ENCODE results near the gene TRAF2. TPM values are rescaled to one million over a fixed set of nuclear protein-coding genes. Genes with fewer than 3 reads are reported as not detected.

The TRAF2 gene
- total and polyA plus RNA-seq, 2 of the 4 experiments (the other 2 are of a cell fraction): 6.6 to 12.0 TPM

DNA sequence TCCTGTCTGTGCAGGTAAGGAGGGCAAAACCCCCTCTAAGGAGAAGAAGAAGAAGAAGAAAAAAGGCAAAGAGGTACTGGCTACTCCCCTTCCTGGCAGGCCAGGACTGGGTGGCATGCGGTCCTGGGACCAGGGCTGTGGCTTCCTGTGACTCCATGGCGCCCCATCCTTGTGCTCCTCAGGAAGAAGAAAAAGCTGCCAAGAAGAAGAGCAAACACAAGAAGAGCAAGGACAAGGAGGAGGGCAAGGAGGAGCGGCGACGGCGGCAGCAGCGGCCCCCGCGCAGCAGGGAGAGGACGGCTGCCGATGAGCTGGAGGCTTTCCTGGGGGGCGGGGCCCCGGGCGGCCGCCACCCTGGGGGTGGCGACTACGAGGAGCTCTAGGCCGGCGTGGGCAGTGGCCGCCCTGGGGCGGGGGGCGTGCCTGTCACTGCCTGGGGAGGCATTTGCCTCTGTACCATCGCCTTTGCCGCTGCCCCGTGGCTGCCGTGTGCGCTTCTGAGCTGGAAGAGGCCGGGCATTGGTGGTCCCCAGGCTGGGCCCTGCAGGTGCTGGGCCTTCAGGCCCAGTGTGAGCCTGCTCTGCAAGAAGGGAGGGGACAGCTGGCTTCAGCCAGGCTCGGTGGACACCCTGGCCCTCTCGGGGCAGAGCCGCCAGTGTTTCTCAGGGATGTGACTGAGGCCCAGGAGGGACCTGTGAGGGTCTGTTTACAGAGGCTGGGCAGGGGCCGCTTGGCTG is 46.0 kb upstream of the TRAF2 start (continued):
- TF ChIP-seq RFX5 (IDR thresholded peaks at IDR 0.05; ENCODE audit: low read depth, low read length): no peak

DNA sequence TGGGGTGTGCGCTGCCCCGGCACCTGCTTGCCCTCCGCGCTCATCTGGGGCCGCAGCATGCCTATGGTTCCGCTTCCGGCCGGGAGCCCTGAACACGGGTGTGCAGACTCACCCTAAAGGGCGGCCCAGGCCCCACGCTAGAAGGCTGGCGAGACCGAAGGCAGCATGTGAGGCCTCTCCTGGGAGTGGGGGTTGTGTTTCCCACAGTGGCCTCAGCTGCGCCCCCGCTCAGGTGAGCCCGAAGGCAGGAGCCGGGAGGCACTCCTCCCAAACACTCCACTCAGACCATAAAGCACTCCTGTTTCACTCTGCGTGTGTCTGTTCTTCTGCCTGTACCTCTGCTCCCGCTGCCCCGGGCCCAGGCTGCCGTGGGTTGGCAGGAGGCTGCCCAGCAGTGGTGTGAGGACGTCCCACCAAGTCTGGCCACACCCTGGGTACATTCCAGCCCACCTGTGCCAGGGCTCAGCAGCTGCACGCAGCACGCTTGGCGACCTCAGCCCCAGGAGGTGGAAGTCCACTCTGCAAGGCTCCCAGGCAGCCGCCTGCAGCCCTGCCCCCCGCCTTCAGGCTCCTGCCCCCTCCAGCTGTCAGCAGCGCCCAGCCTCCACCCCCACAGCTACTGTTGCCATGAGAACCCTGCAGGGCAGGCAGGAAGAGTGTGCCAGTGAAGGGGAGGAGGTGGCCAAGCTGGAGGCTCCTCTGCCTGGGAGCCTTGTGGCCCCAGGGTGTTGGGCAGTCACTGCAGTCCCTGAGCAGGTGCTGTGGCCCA is 45.3 kb upstream of the TRAF2 start:
- peaks cover 11% of the 10 kb centered on the region for H3K36me3 ChIP-seq (ENCODE audit: control insufficient read depth, insufficient read depth, low read length)
- DNase-seq: peak; percentile 62
- 89% methylated on average over 9 of the region's 28 CpGs; no CpG with 5 or more reads in 1 of the 2 experiments for WGBS, 2 experiments (ENCODE audit: extremely low coverage in 2 of 2, insufficient read length in 1 of 2)
- H3K27me3 ChIP-seq (ENCODE audit: control insufficient read depth, insufficient read depth, low read length): peaks cover 12% of the 10 kb centered on the region; the same call in 1 of the 2 replicates
- H4K91ac ChIP-seq (ENCODE audit: insufficient read depth, low read depth, low read length): no peak overlapping the region
- H3K4me3 ChIP-seq (ENCODE audit: insufficient read depth, low read depth, low read length): no peak overlapping the region
- H3K4me1 ChIP-seq (ENCODE audit: control insufficient read depth, insufficient read depth, low read length): peaks cover 9% of the 10 kb centered on the region
- peak; percentile 59 for ATAC-seq (ENCODE audit: low read depth)
- TF ChIP-seq MAZ (IDR thresholded peaks at IDR 0.05; ENCODE audit: borderline replicate concordance, low read depth, low read length) (peak; percentile 81; the same call in 1 of the 2 replicates), CEBPB (IDR thresholded peaks at IDR 0.05; ENCODE audit: low read depth, low read length) (no peak)
- BruUV-seq (replicated peaks): no TSS peak
- dilution Hi-C loops (cut with HindIII; ENCODE audit: low sequenced_read_pairs, unreplicated experiment) (no loop called here), intact Hi-C loops (cut with micrococcal nuclease) (no loop called here), in situ Hi-C loops (cut with MboI; ENCODE audit: low sequenced_read_pairs) (no loop called here)
- peak overlapping the region; percentile 53 for H2BK5ac ChIP-seq (ENCODE audit: low read depth, low read length, poor library complexity, severe bottlenecking)
- peak overlapping the region; percentile 39 for H2AK5ac ChIP-seq (ENCODE audit: low read depth, low read length)
- no peak overlapping the region for H2BK15ac ChIP-seq (ENCODE audit: low read depth, low read length)
- peak overlapping the region; percentile 55 for H2AK9ac ChIP-seq (replicated peaks; ENCODE audit: low read depth, low read length, poor library complexity)
- peaks cover 20% of the 10 kb centered on the region for H4K20me1 ChIP-seq (ENCODE audit: insufficient read depth, low read length)
- peak overlapping the region; percentile 32; the same call in 1 of the 2 replicates for H3K14ac ChIP-seq (replicated peaks; ENCODE audit: low read depth, low read length)
- H3K79me1 ChIP-seq (ENCODE audit: low read depth in 1 of 2, low read length in 2 of 2): peaks cover 0 to 6% of the 10 kb centered on the region in 2 experiments; a peak in 1 of 4 replicates
- 0 out of 2 replicates have a peak, but pooled peaks cover 3% of the 10 kb centered on the region for H3K9me3 ChIP-seq (ENCODE audit: control insufficient read depth, insufficient read depth, low read length)
- CTCF ChIA-PET: no interaction called here
- H4K8ac ChIP-seq (ENCODE audit: low read depth in 2 of 2, low read length in 2 of 2): no peak overlapping the region
- no peak overlapping the region for H2AFZ ChIP-seq (replicated peaks; ENCODE audit: low read length, poor library complexity)
- POLR2A ChIA-PET (ENCODE audit: unreplicated experiment): interaction anchor here (0.6 to 0.9 kb wide), 2 partner anchors 22 to 29 kb away, joined by 6 read pairs; no protein-coding TSS in a partner anchor
- H2BK120ac ChIP-seq (ENCODE audit: low read depth, low read length): 0 out of 2 replicates have a peak overlapping the region, but pooled peaks have one; percentile 1
- no peak overlapping the region for H3K27ac ChIP-seq (ENCODE audit: insufficient read depth, low read length)
- no peak overlapping the region for H4K5ac ChIP-seq (ENCODE audit: low read depth, low read length)
- no peak overlapping the region for H2BK20ac ChIP-seq (ENCODE audit: low read depth, low read length)
- H3K23ac ChIP-seq (ENCODE audit: low read depth, low read length): no peak overlapping the region
- no peak overlapping the region; the same call in 1 of the 2 replicates for H3K4me2 ChIP-seq (ENCODE audit: low read depth, low read length)
- H3K56ac ChIP-seq (ENCODE audit: extremely low read depth, insufficient read depth, low read length): no peak overlapping the region
- H3K4ac ChIP-seq (ENCODE audit: low read depth, low read length): no peak overlapping the region
- H3K9ac ChIP-seq (ENCODE audit: low read depth, low read length): no peak overlapping the region
- H3K18ac ChIP-seq (ENCODE audit: low read depth, low read length): no peak overlapping the region
- peaks cover 7% of the 10 kb centered on the region; the same call in 1 of the 2 replicates for H3K9me1 ChIP-seq (ENCODE audit: insufficient read depth, low read length)
